ENCODE measurements around the gene TOX3. TPM values are rescaled to one million over a fixed set of nuclear protein-coding genes. Genes with fewer than 3 reads are reported as not detected.

The TOX3 gene
- polyA plus RNA-seq, 1 donor from 2014 or later, result 2.3 TPM

DNA sequence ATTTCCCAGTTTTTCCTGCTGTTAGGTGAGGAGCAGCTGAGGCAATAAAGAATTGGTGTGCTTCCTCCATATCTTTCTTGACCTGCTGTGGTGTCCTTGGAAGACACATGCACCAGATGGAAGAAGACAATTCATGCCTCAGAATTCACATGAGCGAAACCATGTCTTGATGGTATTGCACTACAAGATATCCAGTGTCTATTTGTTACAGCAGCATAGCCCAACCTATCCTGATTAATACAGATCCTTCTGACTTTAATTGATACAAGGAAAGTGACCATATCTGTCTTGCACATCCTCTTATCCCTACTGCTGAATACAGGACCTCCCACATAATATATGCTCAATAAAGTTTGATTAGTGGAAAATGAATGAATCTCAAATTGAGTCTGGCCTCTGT, 9.1 kb upstream of the TOX3 start:
- Histone ChIP-seq H3K4me2 (ENCODE audit: low read length) (no peak overlapping the region), H3K27me3 (ENCODE audit: insufficient read depth, low read depth, low read length) (no peaks in the 10 kb centered on the region), H3K4me3 (ENCODE audit: low read length) (no peak overlapping the region), H3K79me2 (replicated peaks; ENCODE audit: insufficient read depth, low read length) (no peaks in the 10 kb centered on the region), H3K9me3 (ENCODE audit: low read length) (no peaks in the 10 kb centered on the region), H3K36me3 (ENCODE audit: insufficient read depth, low read length) (no peaks in the 10 kb centered on the region), H3K27ac (ENCODE audit: low read length) (no peak overlapping the region), H3K9ac (ENCODE audit: low read length) (no peak overlapping the region), H4K20me1 (ENCODE audit: insufficient read depth) (no peaks in the 10 kb centered on the region), H2AFZ (ENCODE audit: low read depth, low read length) (no peak overlapping the region), H3K9me2 (ENCODE audit: insufficient read depth, low read length) (no peaks in the 10 kb centered on the region), H3F3A (ENCODE audit: insufficient read depth, low read length, poor library complexity, severe bottlenecking) (no peaks in the 10 kb centered on the region)
- no peak for TF ChIP-seq RAD21 (conservative IDR thresholded peaks at IDR 0.05)
- TF ChIP-seq TAF1 (IDR thresholded peaks at IDR 0.05; ENCODE audit: low read depth), result no peak
- no peak for TF ChIP-seq MXI1 (conservative IDR thresholded peaks at IDR 0.05; ENCODE audit: poor library complexity, severe bottlenecking)
- TF ChIP-seq, protein P1, sequence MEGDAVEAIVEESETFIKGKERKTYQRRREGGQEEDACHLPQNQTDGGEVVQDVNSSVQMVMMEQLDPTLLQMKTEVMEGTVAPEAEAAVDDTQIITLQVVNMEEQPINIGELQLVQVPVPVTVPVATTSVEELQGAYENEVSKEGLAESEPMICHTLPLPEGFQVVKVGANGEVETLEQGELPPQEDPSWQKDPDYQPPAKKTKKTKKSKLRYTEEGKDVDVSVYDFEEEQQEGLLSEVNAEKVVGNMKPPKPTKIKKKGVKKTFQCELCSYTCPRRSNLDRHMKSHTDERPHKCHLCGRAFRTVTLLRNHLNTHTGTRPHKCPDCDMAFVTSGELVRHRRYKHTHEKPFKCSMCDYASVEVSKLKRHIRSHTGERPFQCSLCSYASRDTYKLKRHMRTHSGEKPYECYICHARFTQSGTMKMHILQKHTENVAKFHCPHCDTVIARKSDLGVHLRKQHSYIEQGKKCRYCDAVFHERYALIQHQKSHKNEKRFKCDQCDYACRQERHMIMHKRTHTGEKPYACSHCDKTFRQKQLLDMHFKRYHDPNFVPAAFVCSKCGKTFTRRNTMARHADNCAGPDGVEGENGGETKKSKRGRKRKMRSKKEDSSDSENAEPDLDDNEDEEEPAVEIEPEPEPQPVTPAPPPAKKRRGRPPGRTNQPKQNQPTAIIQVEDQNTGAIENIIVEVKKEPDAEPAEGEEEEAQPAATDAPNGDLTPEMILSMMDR (IDR thresholded peaks at IDR 0.05; ENCODE audit: poor library complexity, severe bottlenecking), result no peak
- TF ChIP-seq POLR2AphosphoS5 (IDR thresholded peaks at IDR 0.05), result no peak
- no peak for TF ChIP-seq SMC3 (conservative IDR thresholded peaks at IDR 0.05; ENCODE audit: poor library complexity)
- TF ChIP-seq EZH2 (IDR thresholded peaks at IDR 0.05; ENCODE audit: borderline replicate concordance, insufficient read depth, low read length, poor library complexity, severe bottlenecking), result no peak
- no peak for TF ChIP-seq EP300 (conservative IDR thresholded peaks at IDR 0.05; ENCODE audit: poor library complexity, severe bottlenecking)
- TF ChIP-seq, protein P2, sequence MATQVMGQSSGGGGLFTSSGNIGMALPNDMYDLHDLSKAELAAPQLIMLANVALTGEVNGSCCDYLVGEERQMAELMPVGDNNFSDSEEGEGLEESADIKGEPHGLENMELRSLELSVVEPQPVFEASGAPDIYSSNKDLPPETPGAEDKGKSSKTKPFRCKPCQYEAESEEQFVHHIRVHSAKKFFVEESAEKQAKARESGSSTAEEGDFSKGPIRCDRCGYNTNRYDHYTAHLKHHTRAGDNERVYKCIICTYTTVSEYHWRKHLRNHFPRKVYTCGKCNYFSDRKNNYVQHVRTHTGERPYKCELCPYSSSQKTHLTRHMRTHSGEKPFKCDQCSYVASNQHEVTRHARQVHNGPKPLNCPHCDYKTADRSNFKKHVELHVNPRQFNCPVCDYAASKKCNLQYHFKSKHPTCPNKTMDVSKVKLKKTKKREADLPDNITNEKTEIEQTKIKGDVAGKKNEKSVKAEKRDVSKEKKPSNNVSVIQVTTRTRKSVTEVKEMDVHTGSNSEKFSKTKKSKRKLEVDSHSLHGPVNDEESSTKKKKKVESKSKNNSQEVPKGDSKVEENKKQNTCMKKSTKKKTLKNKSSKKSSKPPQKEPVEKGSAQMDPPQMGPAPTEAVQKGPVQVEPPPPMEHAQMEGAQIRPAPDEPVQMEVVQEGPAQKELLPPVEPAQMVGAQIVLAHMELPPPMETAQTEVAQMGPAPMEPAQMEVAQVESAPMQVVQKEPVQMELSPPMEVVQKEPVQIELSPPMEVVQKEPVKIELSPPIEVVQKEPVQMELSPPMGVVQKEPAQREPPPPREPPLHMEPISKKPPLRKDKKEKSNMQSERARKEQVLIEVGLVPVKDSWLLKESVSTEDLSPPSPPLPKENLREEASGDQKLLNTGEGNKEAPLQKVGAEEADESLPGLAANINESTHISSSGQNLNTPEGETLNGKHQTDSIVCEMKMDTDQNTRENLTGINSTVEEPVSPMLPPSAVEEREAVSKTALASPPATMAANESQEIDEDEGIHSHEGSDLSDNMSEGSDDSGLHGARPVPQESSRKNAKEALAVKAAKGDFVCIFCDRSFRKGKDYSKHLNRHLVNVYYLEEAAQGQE (IDR thresholded peaks at IDR 0.05; ENCODE audit: borderline replicate concordance), result no peak

DNA sequence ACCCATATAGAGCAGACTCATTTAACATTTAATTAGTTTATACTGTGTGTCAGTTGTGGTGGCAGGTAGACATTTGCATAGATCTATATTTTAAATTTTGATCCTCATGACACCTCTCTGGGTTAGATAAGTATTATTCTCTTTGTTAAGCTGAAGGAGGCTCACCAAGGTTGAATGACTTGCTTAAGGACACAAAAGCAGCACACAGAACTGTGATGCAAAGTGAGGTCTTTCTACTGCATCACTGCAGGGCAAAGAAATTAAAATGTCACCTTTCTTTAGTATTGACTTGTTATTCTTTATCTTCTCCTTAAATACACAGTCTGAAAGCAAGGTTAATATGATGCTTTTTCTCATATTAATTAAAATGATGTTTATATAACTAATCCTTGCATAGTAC, 8.6 kb upstream of the TOX3 start:
- Histone ChIP-seq H3K9me2 (ENCODE audit: insufficient read depth, low read length) (no peaks in the 10 kb centered on the region), H3K4me2 (ENCODE audit: low read length) (no peak overlapping the region), H2AFZ (ENCODE audit: low read depth, low read length) (no peak overlapping the region), H3K27ac (ENCODE audit: low read length) (no peak overlapping the region), H3K36me3 (ENCODE audit: insufficient read depth, low read length) (no peaks in the 10 kb centered on the region), H3K27me3 (ENCODE audit: insufficient read depth, low read depth, low read length) (no peaks in the 10 kb centered on the region), H3K4me3 (ENCODE audit: low read length) (no peak overlapping the region), H3K79me2 (replicated peaks; ENCODE audit: insufficient read depth, low read length) (no peaks in the 10 kb centered on the region), H4K20me1 (ENCODE audit: insufficient read depth) (no peaks in the 10 kb centered on the region), H3K9me3 (ENCODE audit: low read length) (no peaks in the 10 kb centered on the region), H3K9ac (ENCODE audit: low read length) (no peak overlapping the region), H3F3A (ENCODE audit: insufficient read depth, low read length, poor library complexity, severe bottlenecking) (no peaks in the 10 kb centered on the region)
- TF ChIP-seq EP300 (conservative IDR thresholded peaks at IDR 0.05; ENCODE audit: poor library complexity, severe bottlenecking) (no peak), EZH2 (IDR thresholded peaks at IDR 0.05; ENCODE audit: borderline replicate concordance, insufficient read depth, low read length, poor library complexity, severe bottlenecking) (no peak), SMC3 (conservative IDR thresholded peaks at IDR 0.05; ENCODE audit: poor library complexity) (no peak), TAF1 (IDR thresholded peaks at IDR 0.05; ENCODE audit: low read depth) (no peak), POLR2AphosphoS5 (IDR thresholded peaks at IDR 0.05) (no peak), RAD21 (conservative IDR thresholded peaks at IDR 0.05) (no peak), MXI1 (conservative IDR thresholded peaks at IDR 0.05; ENCODE audit: poor library complexity, severe bottlenecking) (no peak)
- TF ChIP-seq, protein P2 (IDR thresholded peaks at IDR 0.05; ENCODE audit: borderline replicate concordance), result no peak
- TF ChIP-seq, protein P1 (IDR thresholded peaks at IDR 0.05; ENCODE audit: poor library complexity, severe bottlenecking), result no peak
